Activated T-cell treated with anti-CD3 and anti-CD28 coated beads for 1 hour (primary cell): Measurements from ENCODE around the gene SSX2.
"Not testable (repeated sequence)": the region's sequence is repeated elsewhere in the genome, so short reads cannot be mapped to it uniquely, and the experiment has no call there.

Source experiments
- DNase-seq: peaks from one replicate; pipeline ENCODE4 v3.0.0-alpha.2; 2020; ENCODE audit warnings: low read depth

The SSX2 gene

DNA sequence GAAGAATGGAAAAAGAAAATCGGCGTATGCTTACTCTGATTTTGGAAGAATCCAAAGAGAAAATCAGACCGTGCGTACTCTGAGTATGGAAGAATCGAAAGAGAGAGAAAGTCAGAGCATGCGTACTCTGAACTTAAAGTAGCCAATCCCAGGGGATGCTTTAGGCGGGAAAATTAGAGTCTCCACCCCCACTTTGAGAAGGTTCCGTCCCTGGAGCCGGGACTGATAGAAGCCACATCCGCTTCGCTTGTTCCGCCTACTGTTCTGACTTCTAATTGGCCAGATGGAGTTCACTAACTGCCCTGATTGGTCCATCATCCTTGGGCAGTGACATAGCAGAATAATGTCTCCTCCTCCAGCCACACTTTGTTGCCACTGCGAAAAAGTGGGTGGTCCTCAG is at the start of gene SSX2:
Gene SSX2, minus strand, starts transcription at position 101 of the 400 bp plus-strand sequence. CDS start 1,429 bp downstream, outside the sequence.
- not testable (repeated sequence) for DNase-seq

DNA sequence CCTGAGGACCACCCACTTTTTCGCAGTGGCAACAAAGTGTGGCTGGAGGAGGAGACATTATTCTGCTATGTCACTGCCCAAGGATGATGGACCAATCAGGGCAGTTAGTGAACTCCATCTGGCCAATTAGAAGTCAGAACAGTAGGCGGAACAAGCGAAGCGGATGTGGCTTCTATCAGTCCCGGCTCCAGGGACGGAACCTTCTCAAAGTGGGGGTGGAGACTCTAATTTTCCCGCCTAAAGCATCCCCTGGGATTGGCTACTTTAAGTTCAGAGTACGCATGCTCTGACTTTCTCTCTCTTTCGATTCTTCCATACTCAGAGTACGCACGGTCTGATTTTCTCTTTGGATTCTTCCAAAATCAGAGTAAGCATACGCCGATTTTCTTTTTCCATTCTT is 44.0 kb upstream of the SSX2 start, which contains the start of gene SSX2B:
Gene SSX2B, plus strand, starts transcription at position 301 of the 400 bp plus-strand sequence. CDS start 1,429 bp downstream, outside the sequence.
- DNase-seq, result not testable (repeated sequence)

DNA sequence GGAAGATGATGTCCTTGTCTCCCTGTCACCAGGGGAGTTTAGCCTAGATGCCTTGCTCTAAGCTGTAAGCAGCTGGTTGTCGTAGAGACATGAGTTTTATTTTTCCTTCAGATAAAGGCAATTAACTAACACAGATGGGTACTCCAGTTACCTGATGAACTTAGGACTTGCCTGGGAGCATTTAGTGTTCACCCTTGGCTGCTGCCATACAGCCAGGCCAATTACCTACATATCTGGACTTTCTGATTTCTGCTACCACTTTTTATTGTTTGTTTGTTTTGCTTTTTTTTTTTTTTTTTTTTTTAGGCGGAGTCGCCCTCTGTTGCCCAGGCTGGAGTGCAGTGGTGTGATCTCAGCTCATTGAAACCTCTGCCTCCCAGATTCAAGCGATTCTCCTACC is 14.9 kb downstream of the SSX2 start:
- not testable (repeated sequence) for DNase-seq

GRCh38 chrX:52662218-52662617 is 44.8 kb downstream of the SSX2 start:
- not testable (repeated sequence) for DNase-seq

- DNase-seq, result not testable (repeated sequence)
Observed at GRCh38 chrX:52655475-52655874, 51.5 kb downstream of the SSX2 start.

GRCh38 chrX:52654800-52655199 is 52.2 kb downstream of the SSX2 start, which contains the start of gene SSX7:
Gene SSX7, minus strand, starts transcription at chrX:52654900. Its CDS starts 1,428 bp downstream, at chrX:52653472.
- not testable (repeated sequence) for DNase-seq

DNA sequence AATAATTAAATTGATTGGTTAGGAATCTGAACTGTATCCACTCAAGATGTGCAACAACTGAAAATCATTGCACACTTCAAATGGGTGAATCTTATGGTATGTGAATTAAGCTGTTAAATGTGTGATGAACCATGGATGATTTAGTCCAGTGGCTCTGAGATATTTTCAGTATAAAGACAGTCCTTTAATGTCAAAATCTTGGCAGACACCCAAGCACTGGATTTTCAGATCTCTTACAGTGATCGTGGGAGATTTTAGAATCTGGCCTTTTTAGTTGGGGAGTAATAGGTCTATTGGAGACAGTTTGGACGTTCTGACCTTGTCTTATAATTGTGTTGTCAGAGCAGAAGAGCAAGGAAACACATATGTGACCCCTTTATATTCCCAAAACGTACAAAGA is 56.3 kb downstream of the SSX2 start:
- not testable (repeated sequence) for DNase-seq

GRCh38 chrX:52648956-52649355 is 58.0 kb downstream of the SSX2 start:
- not testable (repeated sequence) for DNase-seq
